A673 (cell line): ENCODE data around the gene SPEM1.

Source experiments
- CTCF ChIP-seq: fragments of 300-800, 200-600 bp; sonication (generic); conservative IDR thresholded peaks from 2 replicates; pipeline ENCODE4 v1.5.1; 2017; ENCODE audit warnings: low read depth, mild to moderate bottlenecking, antibody characterized with exemption, low read length, moderate library complexity, mixed read lengths
- EZH2 ChIP-seq: fragments of 200-600 bp; sonication (generic); IDR thresholded peaks from 2 replicates; pipeline ENCODE4 v1.6.1; 2017; ENCODE audit warnings: borderline replicate concordance, low read depth, mild to moderate bottlenecking, mixed read lengths, antibody characterized with exemption, low read length; ENCODE audit not compliant: poor library complexity, severe bottlenecking

GRCh38 chr17:7468290-7468689 lies 48.2 kb downstream of the SPEM1 start:
- TF ChIP-seq CTCF = no peak
- no peak for TF ChIP-seq EZH2
